Activated naive CD4-positive, alpha-beta T cell treated with anti-CD3 and anti-CD28 coated beads, Interleukin-2, amount 50 U/mL, for 16 hours (primary cell): ENCODE measurements around the gene HOOK1.
A peak's percentile ranks its signal among the peaks of the same experiment; 100 is the strongest.

Experiments used
- DNase-seq: peaks from one replicate; pipeline ENCODE4 v3.0.0-alpha.2; 2020

The HOOK1 gene

GRCh38 chr1:59814901-59815825, at the start of gene HOOK1:
TSS of gene HOOK1 (plus strand) at chr1:59814949. CDS start at chr1:59815118, 169 bp downstream.
- DNase-seq, result no peak

DNA sequence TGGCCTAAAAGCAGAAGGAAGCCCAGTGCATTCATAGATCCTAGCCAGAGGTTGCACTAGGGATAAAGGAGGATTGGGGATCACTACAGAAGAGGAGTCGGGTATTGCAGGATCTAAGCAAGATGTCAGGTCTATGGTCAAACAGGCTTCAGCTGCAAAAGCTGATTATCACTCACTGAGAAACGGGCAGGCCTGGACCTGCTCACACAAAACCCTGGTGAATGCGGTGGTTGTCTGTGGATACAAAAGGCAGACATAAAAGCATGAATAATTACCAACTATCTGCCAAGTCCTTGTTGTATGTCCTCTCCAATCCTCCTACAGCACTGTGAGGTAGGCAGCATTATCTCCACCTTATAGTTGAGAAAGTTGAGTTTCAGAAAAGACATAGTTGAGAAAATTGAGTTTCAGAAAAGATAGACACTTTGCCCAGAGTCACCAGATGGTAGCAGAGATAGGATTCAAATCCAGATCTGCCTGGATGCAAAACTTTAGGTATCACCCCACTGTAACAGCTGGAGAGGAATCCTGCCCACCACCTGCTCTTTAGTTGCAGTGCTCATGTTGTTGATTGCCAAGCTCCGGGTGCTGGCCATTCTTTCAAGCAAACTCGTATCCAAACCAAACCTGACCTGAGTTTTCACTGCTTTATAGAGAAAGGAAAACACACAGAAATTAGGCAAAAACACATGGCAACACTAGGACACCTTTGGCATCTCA, 49.6 kb upstream of the HOOK1 start:
- DNase-seq, result no peak

- no peak for DNase-seq
These were observed 48.4 kb upstream of the HOOK1 start for GRCh38 chr1:59766227-59766855.

DNA sequence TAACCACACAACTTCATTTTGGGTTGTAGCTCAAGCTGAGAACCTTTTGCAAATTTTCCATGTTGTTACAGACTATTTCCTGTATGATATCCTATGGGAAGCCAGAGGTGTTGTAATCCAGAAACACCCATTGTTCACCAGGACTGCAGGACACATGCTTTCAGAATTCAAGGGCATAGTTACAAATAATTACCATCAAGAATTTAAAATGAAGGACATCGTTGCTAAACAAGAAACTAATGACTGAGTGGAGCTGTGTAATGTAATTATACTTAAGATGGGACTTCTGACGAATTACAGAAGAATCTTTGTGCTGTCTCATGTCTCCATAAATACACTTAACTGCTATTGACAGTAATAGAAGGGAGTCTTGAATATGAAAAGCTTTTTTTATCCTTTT, 47.6 kb upstream of the HOOK1 start:
- no peak for DNase-seq

- DNase-seq, result no peak
These were observed 45.7 kb upstream of the HOOK1 start for GRCh38 chr1:59768792-59769735.

- no peak for DNase-seq
These were observed 45.0 kb upstream of the HOOK1 start for GRCh38 chr1:59769736-59770095.

DNA sequence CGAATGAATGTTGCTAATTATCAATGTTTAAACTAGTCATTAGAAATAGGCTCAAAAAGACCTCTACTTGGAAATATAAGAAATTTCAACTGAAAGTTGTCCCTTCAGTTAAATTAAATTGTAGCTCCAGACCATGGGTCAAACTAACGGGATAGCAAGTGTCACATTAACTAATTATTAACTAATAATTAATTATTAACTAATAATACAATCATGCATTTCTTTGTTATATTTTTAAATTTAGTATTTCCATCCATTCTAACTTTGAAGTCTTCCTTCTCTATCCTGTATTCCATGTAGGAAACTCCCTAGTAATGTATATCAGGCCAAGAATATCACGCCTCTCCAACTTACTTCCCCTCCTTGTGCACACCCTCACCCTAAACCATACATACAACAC, 43.4 kb upstream of the HOOK1 start:
- no peak for DNase-seq

DNA sequence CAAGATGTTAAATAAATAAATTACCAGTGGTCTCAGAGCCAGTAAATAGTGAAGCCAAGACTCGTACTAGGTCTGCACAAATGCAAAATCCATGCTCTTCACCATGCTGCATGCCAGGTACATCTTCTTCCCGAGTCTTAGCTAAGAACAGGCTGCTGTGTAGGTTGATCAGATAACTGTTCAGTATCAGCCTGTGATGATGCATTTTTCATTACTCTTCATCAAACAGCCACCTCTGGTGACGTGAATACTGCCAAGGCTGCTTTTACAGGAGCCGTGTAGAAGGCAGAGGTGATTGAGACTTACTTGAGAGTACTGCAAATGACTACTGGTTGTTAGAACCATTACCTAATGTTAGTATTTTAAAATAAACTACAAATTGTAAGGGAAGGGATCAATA, 39.3 kb upstream of the HOOK1 start:
- DNase-seq, result no peak

DNA sequence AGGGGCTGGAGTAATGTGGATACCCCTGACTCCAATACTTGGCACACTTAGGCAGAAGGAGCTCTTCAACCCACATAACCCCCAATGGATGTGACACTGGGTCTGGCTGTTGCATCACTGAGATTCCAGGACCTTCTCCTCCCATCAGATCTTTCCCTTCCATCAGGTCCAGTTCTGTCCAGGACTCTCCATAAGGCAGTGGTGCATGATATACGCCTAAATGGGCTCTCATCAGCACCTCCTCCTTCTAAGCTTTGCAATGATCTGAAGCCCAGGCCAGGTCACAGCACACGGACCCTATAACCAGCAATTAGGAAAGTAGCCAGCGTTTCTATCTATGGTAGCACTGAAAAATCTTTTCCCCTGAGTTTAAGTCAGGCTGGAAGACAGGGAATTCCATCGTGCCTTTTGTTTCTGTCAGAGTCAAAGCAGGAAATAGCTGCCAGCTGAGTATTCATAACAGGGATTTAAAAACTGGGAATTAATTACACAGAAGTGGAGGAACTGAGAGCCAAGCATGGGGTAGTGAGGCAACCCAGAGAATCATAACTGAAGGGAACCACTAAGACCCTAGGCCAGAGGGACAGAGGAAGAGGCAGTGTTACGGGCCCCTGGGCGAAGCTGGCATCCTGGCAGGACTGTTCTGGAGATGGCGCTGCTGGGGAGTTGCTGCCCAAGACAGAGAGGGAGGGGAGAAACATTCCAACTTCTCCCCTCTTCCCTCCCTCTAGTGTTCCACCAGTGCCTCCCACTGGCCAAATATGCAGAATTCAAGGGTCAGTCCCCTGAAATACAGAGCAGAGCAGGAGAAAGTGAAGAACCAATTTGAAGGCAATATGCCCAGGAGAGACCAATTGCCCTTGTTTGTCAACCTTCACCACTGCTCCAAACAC, 37.5 kb upstream of the HOOK1 start:
- DNase-seq, result no peak

- no peak for DNase-seq
These were observed 34.8 kb upstream of the HOOK1 start for GRCh38 chr1:59779949-59780348.

GRCh38 chr1:59788825-59789224, 25.9 kb upstream of the HOOK1 start:
- DNase-seq, result no peak

GRCh38 chr1:59798600-59798999, 16.1 kb upstream of the HOOK1 start:
- no peak for DNase-seq

GRCh38 chr1:59803458-59804038, 11.2 kb upstream of the HOOK1 start:
- no peak for DNase-seq

DNA sequence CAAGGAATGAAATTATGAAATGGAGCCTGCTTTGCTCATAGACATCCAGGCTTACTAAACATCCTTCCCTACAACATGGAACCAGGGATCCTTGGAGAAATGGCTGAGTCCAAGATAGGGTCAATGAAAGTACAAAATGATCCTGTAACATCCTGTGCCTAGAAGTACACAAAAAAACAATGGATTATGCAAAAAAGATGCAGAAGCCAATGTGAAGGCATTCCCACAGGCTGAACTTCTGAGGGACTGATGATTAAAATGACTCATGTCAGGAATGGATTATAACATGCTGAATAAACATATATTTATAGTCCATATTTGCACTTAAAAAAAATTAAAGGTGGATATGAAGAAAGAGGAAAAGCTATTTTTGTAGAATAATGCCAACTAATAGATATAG, 10.4 kb upstream of the HOOK1 start:
- DNase-seq, result no peak

- no peak for DNase-seq
These were observed 9.2 kb upstream of the HOOK1 start for GRCh38 chr1:59805554-59805953.

GRCh38 chr1:59814180-59814900, 409 bp upstream of the HOOK1 start:
- DNase-seq, result peak; percentile 88

- no peak for DNase-seq
These were observed 1.1 kb downstream of the HOOK1 start for GRCh38 chr1:59815892-59816291.

DNA sequence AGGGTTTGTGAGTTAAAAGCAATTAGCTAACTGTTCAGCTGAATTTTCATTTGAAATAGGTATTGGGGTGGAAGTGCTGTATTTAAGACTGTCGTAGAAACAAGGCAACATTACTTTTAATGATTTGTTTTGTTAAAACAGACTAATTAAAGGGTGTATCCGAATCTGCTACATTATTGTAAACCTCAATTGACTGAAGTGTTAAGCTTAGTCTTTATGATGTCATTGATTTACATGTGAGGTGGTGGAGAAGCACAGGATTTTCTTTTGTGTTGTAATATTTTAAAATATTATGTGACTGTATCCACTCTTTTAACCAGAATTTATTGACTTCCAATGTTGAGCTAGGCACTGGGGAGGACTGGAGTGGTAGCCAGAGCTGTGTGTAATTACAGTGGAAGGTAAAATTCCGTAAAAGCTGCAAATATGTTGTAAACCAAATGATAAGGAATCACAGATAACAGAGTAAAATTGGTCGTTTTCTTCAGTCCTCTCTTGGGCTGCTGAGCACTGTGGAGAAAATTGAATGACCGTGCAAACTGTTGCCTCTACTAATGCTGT, 1.6 kb downstream of the HOOK1 start:
- DNase-seq, result no peak

DNA sequence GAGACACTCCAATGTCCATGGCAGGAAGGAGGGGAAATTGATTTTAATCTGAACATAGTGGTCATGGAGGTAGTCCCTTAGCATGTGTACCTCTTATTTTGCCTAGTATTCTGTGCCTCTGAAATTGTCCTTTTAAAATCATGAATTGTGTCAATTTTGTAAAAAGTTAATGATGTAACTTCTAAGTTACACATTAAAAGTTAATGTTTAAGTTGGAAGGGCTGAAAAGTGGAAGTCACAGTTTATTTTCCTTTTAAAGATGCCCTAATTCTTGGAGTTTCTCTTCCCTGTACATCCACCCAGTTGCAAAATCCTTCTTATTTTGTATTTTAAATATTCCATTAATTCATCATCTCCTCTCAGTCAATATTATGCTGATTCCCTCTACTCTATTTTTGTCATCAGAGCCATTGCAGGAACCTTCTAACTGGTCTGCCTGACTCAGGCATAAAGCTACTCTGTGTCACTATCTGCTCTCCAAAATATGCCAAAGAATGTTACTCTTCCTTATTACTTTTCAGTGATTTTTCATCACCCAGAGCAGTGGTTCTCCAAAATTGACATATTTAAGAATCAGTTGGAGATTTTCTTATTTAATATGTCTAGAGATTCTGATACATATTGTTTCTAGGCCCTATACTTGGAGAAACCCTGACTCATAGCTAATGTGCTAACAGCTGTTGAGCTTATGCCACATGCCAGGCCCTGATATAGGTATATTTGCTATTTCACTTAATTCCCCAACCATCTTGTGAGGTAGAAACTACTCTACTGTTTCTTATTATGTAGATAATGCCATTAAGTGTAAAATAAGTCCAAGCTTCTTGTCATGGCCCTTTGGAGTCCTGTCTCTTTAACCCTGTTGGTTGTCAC, 5.1 kb downstream of the HOOK1 start:
- DNase-seq, result no peak
